Motor neuron (in vitro differentiated cells): ENCODE results near the gene LRRC28. TPM values are rescaled to one million over a fixed set of nuclear protein-coding genes. Genes with fewer than 3 reads are reported as not detected.
A peak's percentile ranks its signal among the peaks of the same experiment; 100 is the strongest.

Source experiments
- ATAC-seq, 8 experiments: fragments of 200-7000 bp; cut with Tn5 transposase; replicated peaks in 6 of 8; 2 replicates each; pipeline ENCODE4 v1.8.0; 2021; ENCODE audit warnings: mild to moderate bottlenecking in 8 of 8, moderate library complexity in 8 of 8
- H3K27ac ChIP-seq, 2 donors: fragments of 250-450 bp; sonication (Bioruptor Pico); 2 replicates each; pipeline ENCODE4 v1.9.0; 2021; ENCODE audit warnings: antibody characterized with exemption in 2 of 2, mild to moderate bottlenecking in 2 of 2, moderate library complexity in 1 of 2
- H3K4me1 ChIP-seq, 2 donors: fragments of 250-450 bp; sonication (Bioruptor Pico); replicated peaks in 1 of 2; 2 replicates each; pipeline ENCODE4 v1.6.1; 2021; ENCODE audit warnings: antibody characterized with exemption in 2 of 2, mild to moderate bottlenecking in 2 of 2, moderate library complexity in 1 of 2
- H3K4me3 ChIP-seq, 5 donors: fragments of 250-450 bp; sonication (Bioruptor Pico); 2 replicates each; pipeline ENCODE4 v1.9.0; 2021; ENCODE audit warnings: antibody characterized with exemption in 5 of 5, mild to moderate bottlenecking in 5 of 5, moderate library complexity in 4 of 5
- WGBS, 10 experiments: fragments of 450-650 bp; shearing (Covaris generic); methylation state at CpG; one replicate each; pipeline ENCODE4 v1.0.0; 2022; 5-methylcytosine and 5-hydroxymethylcytosine counted together
- in situ Hi-C, 9 experiments: fragments of 400-800 bp; cut with MboI; loops; one replicate each; pipeline ENCODE4 v1.15.0; 2021; ENCODE audit warnings: low sequenced_read_pairs in 9 of 9, low pct_unique_long_range_greater_than_20kb in 2 of 9; ENCODE audit not compliant: unreplicated experiment in 9 of 9
- total RNA-seq, 8 experiments: library from RNA; unstranded; fragments of 300-600 nt; gene quantifications; 2 replicates each; pipeline versions ENCODE4 v1.2.3 to v1.2.4, GENCODE V29; 2022

The LRRC28 gene
- total RNA-seq, 8 experiments from 2014 or later: 13.2 to 27.2 (median 18.3) TPM

- 72 to 100% (median 97%) methylated on average over 1 to 5 of the region's 5 CpGs; no CpG with 5 or more reads in 1 of the 10 experiments for WGBS, 10 experiments
- no peak overlapping the region for H3K27ac ChIP-seq
- in situ Hi-C loops: loop anchor here in 5 of 9 experiments (10.0 to 25.0 kb wide), 3 partner anchors 72 to 455 kb away; partner anchors contain the start of gene LYSMD4 (in 1 of the 5)
- H3K4me3 ChIP-seq: no peak overlapping the region
- ATAC-seq: no peak
- no peaks in the 10 kb centered on the region for H3K4me1 ChIP-seq
Measured at GRCh38 chr15:99282586-99282985, 31.3 kb downstream of the LRRC28 start.

GRCh38 chr15:99283717-99284116, 32.4 kb downstream of the LRRC28 start:
- no peak overlapping the region for H3K4me3 ChIP-seq
- no peak overlapping the region for H3K27ac ChIP-seq
- ATAC-seq: no peak
- in situ Hi-C loops: loop anchor here in 5 of 9 experiments (10.0 to 25.0 kb wide), 3 partner anchors 71 to 454 kb away; partner anchors contain the start of gene LYSMD4 (in 1 of the 5)
- no peaks in the 10 kb centered on the region for H3K4me1 ChIP-seq

- Histone ChIP-seq H3K4me3 (no peak overlapping the region), H3K27ac (no peak overlapping the region), H3K4me1 (no peaks in the 10 kb centered on the region)
- no peak for ATAC-seq
- in situ Hi-C loops: loop anchor here in 5 of 9 experiments (25.0 kb wide), 2 partner anchors 421 to 446 kb away; partner anchors contain the start of gene LYSMD4 (in 1 of the 5)
Measured at GRCh38 chr15:99291643-99292042, 40.4 kb downstream of the LRRC28 start.

GRCh38 chr15:99295840-99296239, 44.6 kb downstream of the LRRC28 start:
- ATAC-seq: no peak
- Histone ChIP-seq H3K4me1 (no peaks in the 10 kb centered on the region), H3K4me3 (no peak overlapping the region), H3K27ac (no peak overlapping the region)
- in situ Hi-C loops: loop anchor here in 5 of 9 experiments (25.0 kb wide), 2 partner anchors 416 to 441 kb away; partner anchors contain the start of gene LYSMD4 (in 1 of the 5)

- in situ Hi-C loops: loop anchor here in 5 of 9 experiments (25.0 kb wide), 2 partner anchors 416 to 441 kb away; partner anchors contain the start of gene LYSMD4 (in 1 of the 5)
- Histone ChIP-seq H3K4me1 (no peaks in the 10 kb centered on the region), H3K4me3 (no peak overlapping the region), H3K27ac (no peak overlapping the region)
- WGBS, 10 experiments: 80 to 100% (median 100%) methylated on average over 1 to 2 of the region's 2 CpGs; no CpG with 5 or more reads in 3 of the 10 experiments
- ATAC-seq: no peak
Measured at GRCh38 chr15:99296386-99296785, 45.1 kb downstream of the LRRC28 start.

GRCh38 chr15:99303907-99304306, 52.6 kb downstream of the LRRC28 start:
- Histone ChIP-seq H3K27ac (no peak overlapping the region), H3K4me3 (no peak overlapping the region), H3K4me1 (peaks cover 0 to 7% of the 10 kb centered on the region in 2 donors)
- no peak for ATAC-seq
- in situ Hi-C loops: no loop called here
- 0 to 100% (median 72%) methylated on average over 2 to 4 of the region's 4 CpGs for WGBS, 10 experiments

GRCh38 chr15:99305761-99306505, 54.7 kb downstream of the LRRC28 start:
- no peak overlapping the region for H3K27ac ChIP-seq
- WGBS, 10 experiments: 4 to 59% (median 31%) methylated on average over 3 to 8 of the region's 8 CpGs
- in situ Hi-C loops: no loop called here
- ATAC-seq: peak in 3 of 8 experiments; percentile 40 to 78 (median 54)
- no peak overlapping the region for H3K4me3 ChIP-seq
- H3K4me1 ChIP-seq: peaks cover 0 to 7% of the 10 kb centered on the region in 2 donors

- WGBS, 10 experiments: 33 to 100% (median 66%) methylated on average over 1 to 6 of the region's 8 CpGs
- H3K27ac ChIP-seq: no peak overlapping the region
- in situ Hi-C loops: no loop called here
- peaks cover 0 to 7% of the 10 kb centered on the region in 2 donors for H3K4me1 ChIP-seq
- ATAC-seq: peak in 6 of 8 experiments; percentile 27 to 74 (median 54)
- no peak overlapping the region for H3K4me3 ChIP-seq
Measured at GRCh38 chr15:99306694-99307338, 55.5 kb downstream of the LRRC28 start.

- WGBS, 10 experiments: 80 to 100% (median 90%) methylated on average over 1 to 6 of the region's 6 CpGs; no CpG with 5 or more reads in 2 of the 10 experiments
- in situ Hi-C loops: no loop called here
- H3K4me3 ChIP-seq: no peak overlapping the region
- H3K27ac ChIP-seq: no peak overlapping the region
- no peak for ATAC-seq
- peaks cover 0 to 7% of the 10 kb centered on the region in 2 donors for H3K4me1 ChIP-seq
Measured at GRCh38 chr15:99307735-99308134, 56.5 kb downstream of the LRRC28 start.

GRCh38 chr15:99310745-99311144, 59.5 kb downstream of the LRRC28 start:
- Histone ChIP-seq H3K4me3 (no peak overlapping the region), H3K27ac (no peak overlapping the region), H3K4me1 (peaks cover 0 to 7% of the 10 kb centered on the region in 2 donors)
- ATAC-seq: no peak
- 65 to 100% (median 91%) methylated on average over 1 to 5 of the region's 5 CpGs; no CpG with 5 or more reads in 3 of the 10 experiments for WGBS, 10 experiments
- in situ Hi-C loops: no loop called here

- 86 to 100% (median 100%) methylated on average over 1 to 2 of the region's 2 CpGs; no CpG with 5 or more reads in 4 of the 10 experiments for WGBS, 10 experiments
Measured at GRCh38 chr15:99312228-99312627, 60.9 kb downstream of the LRRC28 start.

GRCh38 chr15:99312794-99313193, 61.5 kb downstream of the LRRC28 start:
- in situ Hi-C loops: no loop called here
- no peak overlapping the region for H3K4me3 ChIP-seq
- no peak overlapping the region for H3K27ac ChIP-seq
- no peaks in the 10 kb centered on the region for H3K4me1 ChIP-seq
- 92 to 100% (median 98%) methylated on average over 2 to 3 of the region's 3 CpGs for WGBS, 10 experiments
- no peak for ATAC-seq

More at GRCh38 chr15:99312228-99312627, 60.9 kb downstream of the LRRC28 start:
- Histone ChIP-seq H3K4me3 (no peak overlapping the region), H3K27ac (no peak overlapping the region), H3K4me1 (no peaks in the 10 kb centered on the region)
- in situ Hi-C loops: no loop called here
- ATAC-seq: no peak

- Histone ChIP-seq H3K4me1 (no peaks in the 10 kb centered on the region), H3K4me3 (no peak overlapping the region), H3K27ac (no peak overlapping the region)
- ATAC-seq: no peak
- in situ Hi-C loops: no loop called here
- WGBS, 10 experiments: 44 to 100% (median 93%) methylated on average over 1 to 2 of the region's 2 CpGs; no CpG with 5 or more reads in 1 of the 10 experiments
Measured at GRCh38 chr15:99315636-99316035, 64.4 kb downstream of the LRRC28 start.
